Activated CD4-positive, alpha-beta T cell treated with anti-CD3 and anti-CD28 coated beads for 4 hours (primary cell): ENCODE results near the gene SPOCK3.
"Not testable (repeated sequence)": the region's sequence is repeated elsewhere in the genome, so short reads cannot be mapped to it uniquely, and the experiment has no call there.

ENCODE experiments used
- DNase-seq, 2 donors: peaks; one replicate each; pipeline ENCODE4 v3.0.0-alpha.2; 2020

The SPOCK3 gene

GRCh38 chr4:166924424-166924823, 309.9 kb downstream of the SPOCK3 start:
- DNase-seq, result no peak

- no peak for DNase-seq
Observed at GRCh38 chr4:166913926-166914325, 320.4 kb downstream of the SPOCK3 start.

- DNase-seq, result no peak
Observed at GRCh38 chr4:166903408-166903807, 330.9 kb downstream of the SPOCK3 start.

GRCh38 chr4:166902941-166903340, 331.4 kb downstream of the SPOCK3 start:
- no peak for DNase-seq

- DNase-seq, result no peak
Observed at GRCh38 chr4:166896254-166896653, 338.0 kb downstream of the SPOCK3 start.

GRCh38 chr4:166895771-166896170, 338.5 kb downstream of the SPOCK3 start:
- DNase-seq, result no peak

GRCh38 chr4:166887457-166887856, 346.8 kb downstream of the SPOCK3 start:
- DNase-seq, result no peak

- no peak for DNase-seq
Observed at GRCh38 chr4:166886718-166887117, 347.6 kb downstream of the SPOCK3 start.

- no peak for DNase-seq
Observed at GRCh38 chr4:166882221-166882620, 352.1 kb downstream of the SPOCK3 start.

- DNase-seq, result no peak
Observed at GRCh38 chr4:166875821-166876220, 358.5 kb downstream of the SPOCK3 start.

GRCh38 chr4:166862032-166862431, 372.3 kb downstream of the SPOCK3 start:
- DNase-seq, result no peak

- not testable (repeated sequence) for DNase-seq
Observed at GRCh38 chr4:166850398-166850797, 383.9 kb downstream of the SPOCK3 start.

- DNase-seq, result no peak
Observed at GRCh38 chr4:166846939-166847338, 387.4 kb downstream of the SPOCK3 start.

GRCh38 chr4:166842795-166843261, 391.5 kb downstream of the SPOCK3 start:
- DNase-seq, result no peak

- DNase-seq, result no peak
Observed at GRCh38 chr4:166839615-166840251, 394.6 kb downstream of the SPOCK3 start.

GRCh38 chr4:166838975-166839614, 395.2 kb downstream of the SPOCK3 start:
- DNase-seq, result no peak

- no peak for DNase-seq
Observed at GRCh38 chr4:166836865-166837264, 397.4 kb downstream of the SPOCK3 start.

GRCh38 chr4:166827629-166828028, 406.7 kb downstream of the SPOCK3 start:
- DNase-seq, result no peak

- DNase-seq, result no peak
Observed at GRCh38 chr4:166827167-166827566, 407.1 kb downstream of the SPOCK3 start.

GRCh38 chr4:166823848-166824247, 410.4 kb downstream of the SPOCK3 start:
- no peak for DNase-seq

GRCh38 chr4:166823126-166823525, 411.2 kb downstream of the SPOCK3 start:
- no peak for DNase-seq

GRCh38 chr4:166822386-166822785, 411.9 kb downstream of the SPOCK3 start:
- no peak for DNase-seq

- DNase-seq, result no peak
Observed at GRCh38 chr4:166816890-166817289, 417.4 kb downstream of the SPOCK3 start.

- no peak for DNase-seq
Observed at GRCh38 chr4:166808380-166808779, 425.9 kb downstream of the SPOCK3 start.

- DNase-seq, result no peak
Observed at GRCh38 chr4:166802346-166802745, 431.9 kb downstream of the SPOCK3 start.
